ENCODE data around the gene IFI44. TPM values are rescaled to one million over a fixed set of nuclear protein-coding genes. Genes with fewer than 3 reads are reported as not detected.

Gene IFI44
- total and polyA plus RNA-seq, 4 experiments from 2014 or later, result 20.2 to 49.4 (median 44.6) TPM

GRCh38 chr1:78677788-78678187 lies 28.2 kb downstream of the IFI44 start:
- H3K27ac Mint-ChIP-seq, result no peak overlapping the region
- Histone ChIP-seq H3K36me3 (ENCODE audit: insufficient read depth, low read length) (no peaks in the 10 kb centered on the region), H3K9me3 (ENCODE audit: control insufficient read depth in 1 of 2, low read length in 2 of 2) (no peaks in the 10 kb centered on the region), H3K27me3 (ENCODE audit: insufficient read depth, low read length) (no peaks in the 10 kb centered on the region), H3K4me1 (ENCODE audit: insufficient read depth, low read length) (no peaks in the 10 kb centered on the region), H3K4me3 (ENCODE audit: low read length in 2 of 2) (no peak overlapping the region), H3K27ac (ENCODE audit: low read depth, low read length) (no peak overlapping the region)
- DNase-seq, result no peak
- peaks cover 4 to 7% of the 10 kb centered on the region in 2 donors for H3K27me3 Mint-ChIP-seq
- H3K4me1 Mint-ChIP-seq, result peaks cover 0 to 7% (median 2%) of the 10 kb centered on the region in 4 donors
- POLR2A ChIA-PET (ENCODE audit: partially characterized antibody), result no interaction called here
- H3K36me3 Mint-ChIP-seq, result no peaks in the 10 kb centered on the region
- intact Hi-C loops (cut with micrococcal nuclease), result no loop called here
- no peaks in the 10 kb centered on the region for H3K9me3 Mint-ChIP-seq
- CTCF ChIA-PET (ENCODE audit: partially characterized antibody), result interaction anchor here (0.6 to 3.3 kb wide), 12 partner anchors 20 to 546 kb away, joined by 3 to 34 read pairs (median 4); partner anchors contain the start of genes IFI44 and IFI44L
- H3K4me3 Mint-ChIP-seq, result no peak overlapping the region

- Mint-ChIP-seq H3K4me1 (peaks cover 0 to 7% (median 2%) of the 10 kb centered on the region in 4 donors), H3K36me3 (no peaks in the 10 kb centered on the region), H3K27me3 (peaks cover 4 to 7% of the 10 kb centered on the region in 2 donors), H3K27ac (peak overlapping the region in 1 of 7 donors; percentile 17), H3K4me3 (peak overlapping the region in 1 of 8 donors; percentile 21), H3K9me3 (no peaks in the 10 kb centered on the region)
- H3K4me1 ChIP-seq (ENCODE audit: insufficient read depth, low read length), result no peaks in the 10 kb centered on the region
- no peak for DNase-seq
- intact Hi-C loops (cut with micrococcal nuclease), result no loop called here
- no peaks in the 10 kb centered on the region for H3K9me3 ChIP-seq (ENCODE audit: control insufficient read depth in 1 of 2, low read length in 2 of 2)
- ChIA-PET CTCF (ENCODE audit: partially characterized antibody) (interaction anchor here (1.0 to 3.3 kb wide), 6 partner anchors 19 to 71 kb away, joined by 3 to 34 read pairs (median 6); partner anchors contain the start of gene IFI44L), POLR2A (ENCODE audit: partially characterized antibody) (no interaction called here)
- no peak overlapping the region for H3K27ac ChIP-seq (ENCODE audit: low read depth, low read length)
- no peak overlapping the region for H3K4me3 ChIP-seq (ENCODE audit: low read length in 2 of 2)
- no peaks in the 10 kb centered on the region for H3K36me3 ChIP-seq (ENCODE audit: insufficient read depth, low read length)
- no peaks in the 10 kb centered on the region for H3K27me3 ChIP-seq (ENCODE audit: insufficient read depth, low read length)
These were observed 28.7 kb downstream of the IFI44 start for GRCh38 chr1:78678324-78678723.

GRCh38 chr1:78681265-78681664 lies 31.6 kb downstream of the IFI44 start:
- Mint-ChIP-seq H3K4me1 (peaks cover 0 to 5% (median 2%) of the 10 kb centered on the region in 4 donors), H3K4me3 (no peak overlapping the region), H3K27me3 (peaks cover 4 to 9% of the 10 kb centered on the region in 2 donors), H3K36me3 (no peaks in the 10 kb centered on the region), H3K9me3 (no peaks in the 10 kb centered on the region), H3K27ac (no peak overlapping the region)
- Histone ChIP-seq H3K36me3 (ENCODE audit: insufficient read depth, low read length) (no peaks in the 10 kb centered on the region), H3K27ac (ENCODE audit: low read depth, low read length) (no peak overlapping the region), H3K27me3 (ENCODE audit: insufficient read depth, low read length) (no peaks in the 10 kb centered on the region), H3K4me1 (ENCODE audit: insufficient read depth, low read length) (no peaks in the 10 kb centered on the region), H3K9me3 (ENCODE audit: control insufficient read depth in 1 of 2, low read length in 2 of 2) (no peaks in the 10 kb centered on the region), H3K4me3 (ENCODE audit: low read length in 2 of 2) (no peak overlapping the region)
- intact Hi-C loops (cut with micrococcal nuclease), result no loop called here
- CTCF ChIA-PET (ENCODE audit: partially characterized antibody), result interaction anchor here (1.1 to 3.0 kb wide), 2 partner anchors 64 to 536 kb away, joined by 5 to 11 read pairs; no protein-coding TSS in a partner anchor
- no peak for DNase-seq
- POLR2A ChIA-PET (ENCODE audit: partially characterized antibody), result no interaction called here

DNA sequence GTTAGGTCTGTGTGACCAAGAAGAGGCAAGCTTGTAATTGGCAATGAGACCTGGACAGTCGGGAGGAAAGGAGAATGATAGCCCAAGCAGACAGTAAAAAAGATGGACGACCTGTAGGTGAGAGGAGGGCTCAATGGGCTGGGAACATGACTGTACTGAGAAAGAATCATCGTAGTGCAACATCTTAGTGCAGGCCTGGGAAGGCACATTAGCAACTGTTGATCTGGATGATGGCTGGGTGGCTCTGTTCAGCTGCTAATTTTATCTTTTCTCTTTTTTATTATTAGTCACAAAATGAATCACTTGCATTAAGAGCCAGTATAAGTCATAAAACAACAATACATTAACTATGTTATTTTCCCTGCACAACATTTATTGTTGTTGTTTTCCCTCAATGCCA lies 32.9 kb downstream of the IFI44 start:
- Histone ChIP-seq H3K27ac (ENCODE audit: low read depth, low read length) (no peak overlapping the region), H3K4me3 (ENCODE audit: low read length in 2 of 2) (no peak overlapping the region), H3K9me3 (ENCODE audit: control insufficient read depth in 1 of 2, low read length in 2 of 2) (no peaks in the 10 kb centered on the region), H3K4me1 (ENCODE audit: insufficient read depth, low read length) (no peaks in the 10 kb centered on the region), H3K27me3 (ENCODE audit: insufficient read depth, low read length) (no peaks in the 10 kb centered on the region), H3K36me3 (ENCODE audit: insufficient read depth, low read length) (no peaks in the 10 kb centered on the region)
- POLR2A ChIA-PET (ENCODE audit: partially characterized antibody), result no interaction called here
- H3K27me3 Mint-ChIP-seq, result peaks cover 3 to 9% of the 10 kb centered on the region in 2 donors
- intact Hi-C loops (cut with micrococcal nuclease), result no loop called here
- CTCF ChIA-PET (ENCODE audit: partially characterized antibody), result interaction anchor here (1.1 to 3.0 kb wide), 2 partner anchors 65 to 537 kb away, joined by 5 to 11 read pairs; no protein-coding TSS in a partner anchor
- H3K4me3 Mint-ChIP-seq, result no peak overlapping the region
- no peak for DNase-seq
- no peak overlapping the region for H3K27ac Mint-ChIP-seq
- H3K4me1 Mint-ChIP-seq, result peaks cover 0 to 4% (median 1%) of the 10 kb centered on the region in 4 donors
- H3K36me3 Mint-ChIP-seq, result no peaks in the 10 kb centered on the region
- H3K9me3 Mint-ChIP-seq, result no peaks in the 10 kb centered on the region

DNA sequence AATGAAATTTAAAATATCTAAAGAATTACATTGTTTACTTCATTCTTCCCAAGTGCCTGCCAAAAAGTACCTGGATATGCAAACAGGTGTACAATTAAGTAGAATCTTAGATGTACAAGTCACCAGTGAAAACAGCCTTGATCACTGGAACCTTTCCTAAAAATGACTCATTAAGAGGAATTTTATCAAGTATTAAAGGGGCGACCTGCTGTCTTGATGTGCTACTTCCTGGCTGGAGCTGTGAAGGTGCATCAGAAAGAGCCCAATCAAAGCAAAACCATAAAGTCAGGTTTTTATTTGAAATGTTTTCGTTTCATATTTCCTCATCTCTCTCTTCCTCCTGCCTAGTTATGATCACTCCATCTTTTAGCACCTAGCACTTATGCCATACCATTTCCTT lies 33.4 kb downstream of the IFI44 start:
- intact Hi-C loops (cut with micrococcal nuclease), result no loop called here
- POLR2A ChIA-PET (ENCODE audit: partially characterized antibody), result no interaction called here

GRCh38 chr1:78687315-78687714 lies 37.7 kb downstream of the IFI44 start:
- intact Hi-C loops (cut with micrococcal nuclease), result no loop called here
- H3K27ac ChIP-seq (ENCODE audit: low read depth, low read length), result no peak overlapping the region
- no peak overlapping the region for H3K4me3 ChIP-seq (ENCODE audit: low read length in 2 of 2)
- no peaks in the 10 kb centered on the region for H3K4me1 ChIP-seq (ENCODE audit: insufficient read depth, low read length)
- Mint-ChIP-seq H3K36me3 (no peaks in the 10 kb centered on the region), H3K27ac (no peak overlapping the region), H3K4me3 (no peak overlapping the region), H3K9me3 (no peaks in the 10 kb centered on the region), H3K27me3 (peaks cover 10% of the 10 kb centered on the region in 2 donors), H3K4me1 (no peaks in the 10 kb centered on the region)
- ChIA-PET POLR2A (ENCODE audit: partially characterized antibody) (no interaction called here), CTCF (ENCODE audit: partially characterized antibody) (interaction anchor here (2.0 kb wide), 1 partner anchor 70 kb away, joined by 5 read pairs; no protein-coding TSS in a partner anchor)
- H3K27me3 ChIP-seq (ENCODE audit: insufficient read depth, low read length), result no peaks in the 10 kb centered on the region
- DNase-seq, result no peak
- H3K36me3 ChIP-seq (ENCODE audit: insufficient read depth, low read length), result no peaks in the 10 kb centered on the region
- H3K9me3 ChIP-seq (ENCODE audit: control insufficient read depth in 1 of 2, low read length in 2 of 2), result no peaks in the 10 kb centered on the region

More for the DNA sequence above, 33.4 kb downstream of the IFI44 start:
- Histone ChIP-seq H3K9me3 (ENCODE audit: control insufficient read depth in 1 of 2, low read length in 2 of 2) (no peaks in the 10 kb centered on the region), H3K27me3 (ENCODE audit: insufficient read depth, low read length) (no peaks in the 10 kb centered on the region), H3K27ac (ENCODE audit: low read depth, low read length) (no peak overlapping the region), H3K4me1 (ENCODE audit: insufficient read depth, low read length) (no peaks in the 10 kb centered on the region), H3K36me3 (ENCODE audit: insufficient read depth, low read length) (no peaks in the 10 kb centered on the region), H3K4me3 (ENCODE audit: low read length in 2 of 2) (no peak overlapping the region)
- H3K27ac Mint-ChIP-seq, result no peak overlapping the region
- no peak overlapping the region for H3K4me3 Mint-ChIP-seq
- no peak for DNase-seq
- CTCF ChIA-PET (ENCODE audit: partially characterized antibody), result interaction anchor here (3.0 kb wide), 1 partner anchor 66 kb away, joined by 11 read pairs; no protein-coding TSS in a partner anchor
- no peaks in the 10 kb centered on the region for H3K9me3 Mint-ChIP-seq
- peaks cover 4 to 9% of the 10 kb centered on the region in 2 donors for H3K27me3 Mint-ChIP-seq
- H3K4me1 Mint-ChIP-seq, result peaks cover 0 to 3% (median under 1%) of the 10 kb centered on the region in 4 donors
- H3K36me3 Mint-ChIP-seq, result no peaks in the 10 kb centered on the region

DNA sequence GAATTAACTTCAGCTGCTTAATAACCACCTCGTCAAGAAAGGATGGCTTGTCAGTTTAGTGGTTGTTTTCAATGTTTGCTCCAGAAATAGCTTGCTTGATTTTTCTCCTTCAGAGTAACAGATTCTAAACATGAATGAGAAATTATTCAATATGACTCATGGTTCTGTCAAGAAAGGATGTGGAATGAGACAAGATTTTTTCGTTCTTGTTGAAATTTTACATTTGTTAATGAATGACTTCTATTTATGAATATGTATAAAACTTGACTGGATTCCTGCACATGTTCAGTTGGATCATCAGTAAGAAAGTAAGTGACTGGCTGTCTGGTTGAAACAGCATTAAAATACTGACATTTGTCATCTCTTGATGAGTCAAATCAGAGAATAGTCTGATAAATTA lies 38.3 kb downstream of the IFI44 start:
- Mint-ChIP-seq H3K36me3 (no peaks in the 10 kb centered on the region), H3K27ac (no peak overlapping the region), H3K4me1 (no peaks in the 10 kb centered on the region), H3K4me3 (no peak overlapping the region), H3K9me3 (no peaks in the 10 kb centered on the region), H3K27me3 (peaks cover 9 to 10% of the 10 kb centered on the region in 2 donors)
- no peak overlapping the region for H3K27ac ChIP-seq (ENCODE audit: low read depth, low read length)
- H3K27me3 ChIP-seq (ENCODE audit: insufficient read depth, low read length), result no peaks in the 10 kb centered on the region
- POLR2A ChIA-PET (ENCODE audit: partially characterized antibody), result no interaction called here
- intact Hi-C loops (cut with micrococcal nuclease), result no loop called here
- no peak overlapping the region for H3K4me3 ChIP-seq (ENCODE audit: low read length in 2 of 2)
- CTCF ChIA-PET (ENCODE audit: partially characterized antibody), result no interaction called here
- H3K36me3 ChIP-seq (ENCODE audit: insufficient read depth, low read length), result no peaks in the 10 kb centered on the region
- no peaks in the 10 kb centered on the region for H3K4me1 ChIP-seq (ENCODE audit: insufficient read depth, low read length)
- H3K9me3 ChIP-seq (ENCODE audit: control insufficient read depth in 1 of 2, low read length in 2 of 2), result no peaks in the 10 kb centered on the region
- DNase-seq, result no peak

Measured in CD4-positive, alpha-beta memory T cell (primary cell).